C4-2B (cell line): Measurements from ENCODE around the gene PSEN2.

Experiments used
- H3K27ac ChIP-seq: fragments of 450-650 bp; 2 replicates; pipeline ENCODE4 v1.5.1; 2017
- ZFX ChIP-seq: fragments of 450-650 bp; IDR thresholded peaks from 2 replicates; pipeline ENCODE4 v1.6.1; 2017
- TF ChIP-seq, protein P1 (sequence below): fragments of 450-650 bp; conservative IDR thresholded peaks from 2 replicates; pipeline ENCODE4 v1.5.1; 2017; ENCODE audit warnings: mild to moderate bottlenecking

PSEN2 gene

DNA sequence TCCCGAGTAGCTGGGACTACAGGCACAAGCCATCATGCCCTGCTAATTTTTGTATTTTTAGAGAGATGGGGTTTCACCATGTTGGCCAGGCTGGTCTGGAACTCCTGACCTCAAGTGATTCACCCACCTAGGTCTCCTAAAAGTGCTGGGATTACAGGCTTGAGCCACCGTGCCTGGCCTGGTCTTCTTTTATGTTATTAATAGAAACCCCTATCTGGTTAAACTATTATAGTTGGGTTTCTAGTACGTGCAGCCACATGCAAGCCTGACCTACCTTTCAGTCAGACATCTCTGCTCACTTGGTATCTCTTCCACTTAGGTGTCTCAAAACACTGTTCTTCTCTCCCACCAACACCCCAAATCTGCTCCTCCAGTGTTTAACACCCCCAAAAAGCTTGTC lies 34.4 kb downstream of the PSEN2 start:
- TF ChIP-seq, protein P1, sequence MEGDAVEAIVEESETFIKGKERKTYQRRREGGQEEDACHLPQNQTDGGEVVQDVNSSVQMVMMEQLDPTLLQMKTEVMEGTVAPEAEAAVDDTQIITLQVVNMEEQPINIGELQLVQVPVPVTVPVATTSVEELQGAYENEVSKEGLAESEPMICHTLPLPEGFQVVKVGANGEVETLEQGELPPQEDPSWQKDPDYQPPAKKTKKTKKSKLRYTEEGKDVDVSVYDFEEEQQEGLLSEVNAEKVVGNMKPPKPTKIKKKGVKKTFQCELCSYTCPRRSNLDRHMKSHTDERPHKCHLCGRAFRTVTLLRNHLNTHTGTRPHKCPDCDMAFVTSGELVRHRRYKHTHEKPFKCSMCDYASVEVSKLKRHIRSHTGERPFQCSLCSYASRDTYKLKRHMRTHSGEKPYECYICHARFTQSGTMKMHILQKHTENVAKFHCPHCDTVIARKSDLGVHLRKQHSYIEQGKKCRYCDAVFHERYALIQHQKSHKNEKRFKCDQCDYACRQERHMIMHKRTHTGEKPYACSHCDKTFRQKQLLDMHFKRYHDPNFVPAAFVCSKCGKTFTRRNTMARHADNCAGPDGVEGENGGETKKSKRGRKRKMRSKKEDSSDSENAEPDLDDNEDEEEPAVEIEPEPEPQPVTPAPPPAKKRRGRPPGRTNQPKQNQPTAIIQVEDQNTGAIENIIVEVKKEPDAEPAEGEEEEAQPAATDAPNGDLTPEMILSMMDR = no peak
- no peak for TF ChIP-seq ZFX
- no peak overlapping the region for H3K27ac ChIP-seq

DNA sequence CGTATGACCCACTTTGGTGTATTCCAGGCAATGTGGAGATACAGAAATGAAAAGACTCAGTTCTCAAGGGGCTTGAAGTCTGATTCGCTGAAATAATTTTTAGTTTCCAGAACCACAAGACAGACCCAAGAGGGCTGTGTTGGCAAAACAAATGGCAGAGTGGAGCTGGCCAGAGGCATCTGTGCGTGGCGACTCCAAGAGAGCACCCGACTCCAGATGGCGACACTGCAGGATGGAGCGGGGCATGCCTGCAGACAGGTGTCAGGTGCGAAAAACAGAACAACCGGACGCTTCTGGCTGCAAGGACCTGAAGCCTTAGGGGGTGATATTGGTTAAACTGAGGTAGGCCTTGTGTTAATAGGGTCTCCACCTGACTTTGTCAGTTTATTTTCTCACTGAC lies 38.0 kb downstream of the PSEN2 start:
- TF ChIP-seq, protein P1 = no peak
- TF ChIP-seq ZFX = no peak
- H3K27ac ChIP-seq = no peak overlapping the region

DNA sequence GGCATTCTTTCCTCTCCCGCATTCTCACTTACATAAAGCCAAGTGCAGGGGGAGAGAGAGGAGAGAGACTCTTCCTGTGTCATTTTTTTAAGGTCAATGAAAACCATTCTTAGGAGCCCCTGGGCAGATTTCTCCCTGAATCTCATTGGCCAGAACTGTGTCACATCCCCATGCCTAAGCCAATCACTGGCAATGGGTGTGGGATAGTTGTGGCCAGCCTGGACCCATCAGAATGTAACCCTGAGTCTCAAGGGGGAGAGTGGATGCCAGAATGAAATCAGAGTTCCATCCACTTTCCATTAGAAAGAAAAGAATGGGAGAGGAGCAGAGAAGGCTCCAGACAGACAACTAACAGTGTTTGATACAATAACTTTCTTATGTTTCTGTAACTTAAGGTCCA lies 38.5 kb downstream of the PSEN2 start:
- no peak overlapping the region for H3K27ac ChIP-seq
- TF ChIP-seq, protein P1 = no peak
- TF ChIP-seq ZFX = no peak

DNA sequence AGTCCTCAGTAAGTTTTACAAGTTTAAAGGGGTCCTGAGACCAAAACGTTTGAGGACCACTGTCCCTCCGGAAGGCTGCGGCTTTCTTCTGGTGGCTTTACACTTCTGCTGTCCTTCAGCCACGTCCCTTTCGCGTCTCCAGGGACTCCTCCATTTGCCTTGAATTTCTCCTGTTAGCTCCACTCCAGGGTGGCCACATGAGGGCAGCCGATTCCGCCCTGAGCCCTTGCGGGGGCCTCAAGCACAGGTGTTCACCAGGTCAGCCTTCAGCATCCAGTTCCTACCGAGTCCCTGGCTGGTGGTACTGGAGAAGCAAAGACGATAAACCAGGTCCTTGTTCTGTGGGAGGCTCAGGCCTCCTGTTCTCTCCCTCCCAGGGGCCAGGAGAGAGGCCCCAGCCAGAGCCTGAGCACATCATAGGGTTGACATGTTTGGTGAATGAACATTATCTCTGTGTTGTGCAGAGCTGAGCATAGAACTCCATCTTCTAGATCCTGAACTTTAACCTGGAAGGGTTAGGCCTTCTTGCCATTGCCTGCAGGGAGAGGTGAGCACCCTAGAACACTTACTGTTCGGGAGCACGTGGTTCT lies 42.3 kb downstream of the PSEN2 start:
- no peak overlapping the region for H3K27ac ChIP-seq
- TF ChIP-seq, protein P1 = peak; percentile 20
- no peak for TF ChIP-seq ZFX

DNA sequence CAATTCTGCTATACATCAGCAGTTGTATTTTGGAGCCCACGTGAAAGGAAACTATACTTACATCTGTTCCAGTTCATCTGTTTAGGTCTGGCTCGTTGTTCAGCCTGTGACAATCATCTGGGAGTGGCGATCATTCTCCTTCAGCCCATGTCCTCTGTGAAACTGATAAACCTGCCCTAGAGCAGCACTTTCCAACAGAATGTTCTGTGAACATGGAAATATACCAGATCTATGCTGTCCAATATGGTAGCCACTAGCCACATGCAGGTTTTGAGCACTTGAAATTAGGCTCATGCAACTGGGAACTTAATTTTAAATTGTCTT lies 45.2 kb downstream of the PSEN2 start:
- TF ChIP-seq ZFX = no peak
- TF ChIP-seq, protein P1 = no peak
- H3K27ac ChIP-seq = no peak overlapping the region

DNA sequence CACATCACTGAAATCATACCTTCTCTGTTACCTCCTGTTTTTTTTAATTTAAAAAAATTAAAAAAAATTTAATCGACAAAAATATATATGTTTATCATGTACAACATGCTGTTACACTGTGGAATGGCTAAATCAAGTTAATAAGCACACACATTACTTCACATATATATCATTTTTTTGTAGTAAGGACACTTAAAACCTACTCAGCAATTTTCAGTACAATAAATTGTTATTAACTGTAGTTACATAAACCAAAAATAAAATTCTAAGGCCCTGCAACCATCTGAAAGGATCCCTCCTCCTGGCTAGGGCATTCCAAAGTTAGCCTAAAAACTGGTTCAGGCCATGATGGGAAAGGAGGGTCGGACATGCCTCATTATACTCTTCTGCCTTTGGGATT lies 46.1 kb downstream of the PSEN2 start:
- H3K27ac ChIP-seq = no peak overlapping the region
- TF ChIP-seq, protein P1 = no peak
- TF ChIP-seq ZFX = no peak

DNA sequence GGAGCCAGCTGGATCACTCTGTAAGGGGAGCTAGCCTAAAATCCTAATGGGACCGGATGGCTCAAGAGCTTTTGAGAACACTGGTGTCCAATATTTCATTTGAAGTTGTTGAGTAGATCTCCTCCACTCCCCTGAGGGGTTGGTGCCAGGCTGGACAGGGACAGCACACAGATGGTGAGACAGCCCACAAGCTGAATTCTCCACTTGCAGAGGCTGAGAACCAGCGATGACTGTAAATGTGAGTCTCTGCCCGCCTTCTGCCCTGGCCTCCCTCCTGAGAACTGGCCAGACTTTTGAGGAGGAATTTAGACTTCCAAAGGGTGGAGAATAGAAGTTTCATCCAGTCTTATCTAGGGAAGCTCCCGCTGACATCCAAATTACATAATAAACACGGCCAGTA lies 49.2 kb downstream of the PSEN2 start:
- no peak overlapping the region for H3K27ac ChIP-seq
- TF ChIP-seq, protein P1 = no peak
- no peak for TF ChIP-seq ZFX
